ENCODE measurements around the gene MAPK4. TPM values are rescaled to one million over a fixed set of nuclear protein-coding genes. Genes with fewer than 3 reads are reported as not detected.
A peak's percentile ranks its signal among the peaks of the same experiment; 100 is the strongest.

MAPK4 gene
- total RNA-seq, 2 donors from 2014 or later, result 1.0 to 1.6 TPM

DNA sequence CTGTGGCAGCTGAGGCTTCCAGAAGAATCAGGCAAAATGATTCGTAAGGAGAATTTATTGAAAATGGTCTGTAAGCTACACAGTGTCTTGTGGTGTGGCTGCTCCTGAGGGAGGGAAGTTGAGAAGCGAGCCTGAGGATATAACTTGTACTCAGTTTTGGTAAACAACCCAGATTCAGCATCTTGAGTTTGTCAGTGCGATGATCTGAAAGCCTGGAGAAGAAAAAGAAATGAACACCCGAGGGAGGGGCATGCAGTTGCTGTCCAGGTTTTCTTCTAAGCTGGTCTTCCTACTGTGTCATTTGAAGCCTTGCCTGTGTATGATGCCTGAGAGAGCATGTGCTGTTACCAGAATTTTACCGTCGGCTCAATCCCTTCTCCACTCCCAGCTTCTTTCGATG lies 87.3 kb downstream of the MAPK4 start:
- no peaks in the 10 kb centered on the region for H3K36me3 ChIP-seq (replicated peaks in 1 of 2; ENCODE audit: insufficient read depth in 1 of 2, low read depth in 2 of 2)
- WGBS, 2 donors, result 77 to 82% methylated on average over 7 of the region's 7 CpGs
- H3K4me1 ChIP-seq, result no peaks in the 10 kb centered on the region
- H3K27ac ChIP-seq, result no peak overlapping the region
- no peak for DNase-seq
- no peak for TF ChIP-seq POLR2A (IDR thresholded peaks at IDR 0.05)
- TF ChIP-seq, protein P1, sequence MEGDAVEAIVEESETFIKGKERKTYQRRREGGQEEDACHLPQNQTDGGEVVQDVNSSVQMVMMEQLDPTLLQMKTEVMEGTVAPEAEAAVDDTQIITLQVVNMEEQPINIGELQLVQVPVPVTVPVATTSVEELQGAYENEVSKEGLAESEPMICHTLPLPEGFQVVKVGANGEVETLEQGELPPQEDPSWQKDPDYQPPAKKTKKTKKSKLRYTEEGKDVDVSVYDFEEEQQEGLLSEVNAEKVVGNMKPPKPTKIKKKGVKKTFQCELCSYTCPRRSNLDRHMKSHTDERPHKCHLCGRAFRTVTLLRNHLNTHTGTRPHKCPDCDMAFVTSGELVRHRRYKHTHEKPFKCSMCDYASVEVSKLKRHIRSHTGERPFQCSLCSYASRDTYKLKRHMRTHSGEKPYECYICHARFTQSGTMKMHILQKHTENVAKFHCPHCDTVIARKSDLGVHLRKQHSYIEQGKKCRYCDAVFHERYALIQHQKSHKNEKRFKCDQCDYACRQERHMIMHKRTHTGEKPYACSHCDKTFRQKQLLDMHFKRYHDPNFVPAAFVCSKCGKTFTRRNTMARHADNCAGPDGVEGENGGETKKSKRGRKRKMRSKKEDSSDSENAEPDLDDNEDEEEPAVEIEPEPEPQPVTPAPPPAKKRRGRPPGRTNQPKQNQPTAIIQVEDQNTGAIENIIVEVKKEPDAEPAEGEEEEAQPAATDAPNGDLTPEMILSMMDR (IDR thresholded peaks at IDR 0.05), result no peak
- no peaks in the 10 kb centered on the region for H3K27me3 ChIP-seq
- intact Hi-C loops (cut with DNase I), result no loop called here
- H3K9me3 ChIP-seq, result no peaks in the 10 kb centered on the region
- no peak for ATAC-seq
- no peak overlapping the region for H3K4me3 ChIP-seq

DNA sequence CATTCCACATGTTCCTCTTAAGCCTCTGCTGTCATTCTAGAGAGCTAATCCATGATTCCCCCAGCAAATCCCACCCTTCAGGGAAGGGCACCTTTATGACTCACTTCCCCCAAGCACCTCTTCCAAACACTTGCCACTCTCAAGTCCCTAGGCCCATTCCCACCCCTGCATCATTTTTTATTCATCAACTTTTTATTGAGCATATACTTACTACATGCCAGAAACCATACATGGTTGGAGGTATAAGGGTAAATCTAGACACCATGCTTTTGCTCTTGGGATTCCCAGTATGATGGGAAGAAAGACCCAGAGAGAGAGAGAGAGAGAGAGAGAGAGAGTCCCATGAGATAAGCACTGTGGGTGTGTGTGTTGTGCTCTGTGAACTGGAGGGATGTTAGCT lies 87.9 kb downstream of the MAPK4 start:
- H3K9me3 ChIP-seq, result no peaks in the 10 kb centered on the region
- no peaks in the 10 kb centered on the region for H3K4me1 ChIP-seq
- H3K27ac ChIP-seq, result no peak overlapping the region
- DNase-seq, result no peak
- H3K36me3 ChIP-seq (replicated peaks in 1 of 2; ENCODE audit: insufficient read depth in 1 of 2, low read depth in 2 of 2), result no peaks in the 10 kb centered on the region
- intact Hi-C loops (cut with DNase I), result no loop called here
- no peak overlapping the region for H3K4me3 ChIP-seq
- no peak for TF ChIP-seq POLR2A (IDR thresholded peaks at IDR 0.05)
- TF ChIP-seq, protein P1 (IDR thresholded peaks at IDR 0.05), result no peak
- H3K27me3 ChIP-seq, result no peaks in the 10 kb centered on the region
- no peak for ATAC-seq

DNA sequence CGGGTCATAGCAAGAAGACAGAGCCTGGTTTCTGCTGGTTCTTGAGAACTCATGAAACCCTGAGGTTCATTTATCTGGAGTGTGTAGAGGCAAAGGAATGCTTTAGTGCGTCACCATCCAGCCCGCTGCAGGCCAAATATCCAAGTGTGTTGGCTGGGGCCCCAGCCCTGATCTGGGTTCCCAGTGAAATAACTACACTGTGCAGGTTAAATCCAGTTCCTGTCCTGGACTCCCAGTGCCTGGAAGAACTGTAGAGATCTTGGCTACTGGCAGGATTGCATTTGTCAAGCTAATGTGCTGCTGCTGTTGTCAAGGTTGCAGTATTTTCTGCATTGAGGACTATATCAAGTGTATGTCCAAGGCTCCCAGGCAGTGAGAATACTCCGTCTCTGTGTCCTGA lies 89.9 kb downstream of the MAPK4 start:
- TF ChIP-seq, protein P1 (IDR thresholded peaks at IDR 0.05), result no peak
- TF ChIP-seq POLR2A (IDR thresholded peaks at IDR 0.05), result no peak
- Histone ChIP-seq H3K27ac (no peak overlapping the region), H3K36me3 (replicated peaks in 1 of 2; ENCODE audit: insufficient read depth in 1 of 2, low read depth in 2 of 2) (no peaks in the 10 kb centered on the region), H3K4me1 (no peaks in the 10 kb centered on the region), H3K9me3 (no peaks in the 10 kb centered on the region), H3K4me3 (no peak overlapping the region), H3K27me3 (no peaks in the 10 kb centered on the region)
- WGBS, 2 donors, result 83 to 87% methylated on average over 2 to 4 of the region's 4 CpGs
- ATAC-seq (peak; percentile 49), DNase-seq (peak; percentile 16 to 29 (median 18))
- intact Hi-C loops (cut with DNase I), result no loop called here

DNA sequence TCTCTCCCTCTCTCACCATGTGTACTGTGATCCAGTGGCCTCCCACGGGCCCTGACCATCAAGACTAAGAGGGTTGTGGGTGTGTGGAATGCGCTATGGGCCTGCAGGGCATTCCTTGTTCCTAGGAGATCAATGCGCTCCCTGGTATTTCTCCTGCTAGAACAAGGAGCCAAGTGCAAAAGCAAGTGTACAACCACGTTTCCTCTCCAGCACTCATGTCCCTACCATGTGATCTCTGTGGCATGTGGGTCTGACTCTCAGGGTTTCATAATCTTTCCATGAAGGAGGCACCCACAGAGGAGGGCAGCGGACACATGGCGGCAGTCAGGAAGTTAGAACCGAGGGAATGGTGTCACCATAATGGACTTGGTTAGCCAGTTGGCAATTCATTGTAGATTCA lies 91.4 kb downstream of the MAPK4 start:
- WGBS, 2 donors, result 92 to 98% methylated on average over 6 to 7 of the region's 7 CpGs
- Histone ChIP-seq H3K27me3 (no peaks in the 10 kb centered on the region), H3K36me3 (replicated peaks in 1 of 2; ENCODE audit: insufficient read depth in 1 of 2, low read depth in 2 of 2) (no peaks in the 10 kb centered on the region), H3K4me1 (no peaks in the 10 kb centered on the region), H3K4me3 (no peak overlapping the region), H3K9me3 (no peaks in the 10 kb centered on the region), H3K27ac (no peak overlapping the region)
- ATAC-seq, result no peak
- no peak for DNase-seq
- TF ChIP-seq, protein P1 (IDR thresholded peaks at IDR 0.05), result no peak
- no peak for TF ChIP-seq POLR2A (IDR thresholded peaks at IDR 0.05)
- intact Hi-C loops (cut with DNase I), result no loop called here

DNA sequence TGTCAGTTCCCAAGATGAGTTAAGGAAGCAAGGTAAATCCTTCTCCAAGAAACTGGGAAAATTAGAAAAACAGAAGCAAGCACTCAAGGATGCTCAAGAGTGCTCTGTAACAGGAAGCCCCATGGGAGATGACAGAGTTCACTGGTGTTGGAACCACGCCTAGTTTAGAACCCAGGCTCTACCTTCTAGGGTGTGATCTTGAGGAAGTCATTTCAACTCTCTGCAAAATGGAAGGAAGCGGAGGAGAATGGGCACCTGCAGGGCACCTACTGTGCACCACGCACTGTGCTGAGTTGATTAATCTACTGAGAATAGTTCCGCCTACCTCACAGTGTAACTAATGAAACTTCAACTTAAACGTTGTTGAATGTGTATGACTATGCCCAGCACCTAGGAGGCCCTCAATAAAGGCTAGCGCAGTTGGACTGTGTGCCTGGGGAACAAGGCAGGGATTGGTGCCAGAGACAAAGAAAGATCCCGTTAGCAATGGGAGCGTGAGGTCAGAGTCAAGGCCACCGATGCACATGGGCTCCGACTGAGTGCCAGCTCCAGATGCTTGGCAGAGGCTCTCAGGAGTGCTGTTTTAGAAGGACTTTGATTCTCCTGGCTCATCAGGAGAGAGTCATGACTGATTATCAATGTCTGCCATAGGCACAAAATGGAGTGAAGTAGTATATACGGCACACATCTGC lies 93.7 kb downstream of the MAPK4 start:
- H3K27ac ChIP-seq, result no peak overlapping the region
- DNase-seq (no peak), ATAC-seq (no peak)
- H3K36me3 ChIP-seq (replicated peaks in 1 of 2; ENCODE audit: insufficient read depth in 1 of 2, low read depth in 2 of 2), result no peaks in the 10 kb centered on the region
- H3K27me3 ChIP-seq, result no peaks in the 10 kb centered on the region
- H3K9me3 ChIP-seq, result no peaks in the 10 kb centered on the region
- H3K4me3 ChIP-seq, result no peak overlapping the region
- no peaks in the 10 kb centered on the region for H3K4me1 ChIP-seq
- TF ChIP-seq, protein P1 (IDR thresholded peaks at IDR 0.05), result no peak
- no peak for TF ChIP-seq POLR2A (IDR thresholded peaks at IDR 0.05)
- 78 to 81% methylated on average over 11 of the region's 11 CpGs for WGBS, 2 donors
- intact Hi-C loops (cut with DNase I), result no loop called here

Data from body of pancreas (tissue), 4 donors.